ENCODE results near the gene KCNK7.
A peak's percentile ranks its signal among the peaks of the same experiment; 100 is the strongest.

KCNK7 gene

GRCh38 chr11:65551572-65552387 is 43.8 kb downstream of the KCNK7 start:
- Histone ChIP-seq H3K9me3 (no peaks in the 10 kb centered on the region), H3K27me3 (peaks cover 61% of the 10 kb centered on the region), H3K4me3 (ENCODE audit: low read depth in 1 of 2, low read length in 1 of 2) (no peak overlapping the region), H3K4me1 (ENCODE audit: control insufficient read depth in 1 of 2, insufficient read depth in 1 of 2, low read depth in 1 of 2, low read length in 1 of 2) (peaks cover 10 to 13% of the 10 kb centered on the region in 2 experiments), H3K27ac (no peak overlapping the region), H3K36me3 (no peaks in the 10 kb centered on the region)
- TF ChIP-seq CTCF (IDR thresholded peaks at IDR 0.05): peak; percentile 79

GRCh38 chr11:65549096-65549495 is 46.5 kb downstream of the KCNK7 start:
- H3K4me1 ChIP-seq (ENCODE audit: control insufficient read depth in 1 of 2, insufficient read depth in 1 of 2, low read depth in 1 of 2, low read length in 1 of 2): peaks cover 23 to 24% of the 10 kb centered on the region in 2 experiments
- no peaks in the 10 kb centered on the region for H3K9me3 ChIP-seq
- peaks cover 58% of the 10 kb centered on the region for H3K27me3 ChIP-seq
- no peak overlapping the region for H3K4me3 ChIP-seq (ENCODE audit: low read depth in 1 of 2, low read length in 1 of 2)
- no peak overlapping the region for H3K27ac ChIP-seq
- TF ChIP-seq CTCF (IDR thresholded peaks at IDR 0.05): no peak
- no peaks in the 10 kb centered on the region for H3K36me3 ChIP-seq

- H3K36me3 ChIP-seq: no peaks in the 10 kb centered on the region
- no peak overlapping the region for H3K27ac ChIP-seq
- TF ChIP-seq CTCF (IDR thresholded peaks at IDR 0.05): no peak
- no peak overlapping the region for H3K4me3 ChIP-seq (ENCODE audit: low read depth in 1 of 2, low read length in 1 of 2)
- H3K4me1 ChIP-seq (ENCODE audit: control insufficient read depth in 1 of 2, insufficient read depth in 1 of 2, low read depth in 1 of 2, low read length in 1 of 2): peaks cover 23 to 24% of the 10 kb centered on the region in 2 experiments
- peaks cover 52% of the 10 kb centered on the region for H3K27me3 ChIP-seq
- H3K9me3 ChIP-seq: no peaks in the 10 kb centered on the region
These were observed 47.2 kb downstream of the KCNK7 start for GRCh38 chr11:65548395-65548794.

GRCh38 chr11:65547446-65548125 is 48.0 kb downstream of the KCNK7 start:
- H3K4me1 ChIP-seq (ENCODE audit: control insufficient read depth in 1 of 2, insufficient read depth in 1 of 2, low read depth in 1 of 2, low read length in 1 of 2): peaks cover 21 to 23% of the 10 kb centered on the region in 2 experiments

More at GRCh38 chr11:65547446-65548125, 48.0 kb downstream of the KCNK7 start:
- Histone ChIP-seq H3K36me3 (no peaks in the 10 kb centered on the region), H3K27me3 (peaks cover 44% of the 10 kb centered on the region), H3K4me3 (ENCODE audit: low read depth in 1 of 2, low read length in 1 of 2) (no peak overlapping the region), H3K27ac (no peak overlapping the region), H3K9me3 (no peaks in the 10 kb centered on the region)
- TF ChIP-seq CTCF (IDR thresholded peaks at IDR 0.05): no peak

Measured in neutrophil (primary cell).